C4-2B (cell line): ENCODE data around the gene CTXND2.

Experiments used
- CTCF ChIP-seq: fragments of 450-650 bp; conservative IDR thresholded peaks from 2 replicates; pipeline ENCODE4 v1.5.1; 2017; ENCODE audit warnings: mild to moderate bottlenecking
- ZFX ChIP-seq: fragments of 450-650 bp; IDR thresholded peaks from 2 replicates; pipeline ENCODE4 v1.6.1; 2017

DNA sequence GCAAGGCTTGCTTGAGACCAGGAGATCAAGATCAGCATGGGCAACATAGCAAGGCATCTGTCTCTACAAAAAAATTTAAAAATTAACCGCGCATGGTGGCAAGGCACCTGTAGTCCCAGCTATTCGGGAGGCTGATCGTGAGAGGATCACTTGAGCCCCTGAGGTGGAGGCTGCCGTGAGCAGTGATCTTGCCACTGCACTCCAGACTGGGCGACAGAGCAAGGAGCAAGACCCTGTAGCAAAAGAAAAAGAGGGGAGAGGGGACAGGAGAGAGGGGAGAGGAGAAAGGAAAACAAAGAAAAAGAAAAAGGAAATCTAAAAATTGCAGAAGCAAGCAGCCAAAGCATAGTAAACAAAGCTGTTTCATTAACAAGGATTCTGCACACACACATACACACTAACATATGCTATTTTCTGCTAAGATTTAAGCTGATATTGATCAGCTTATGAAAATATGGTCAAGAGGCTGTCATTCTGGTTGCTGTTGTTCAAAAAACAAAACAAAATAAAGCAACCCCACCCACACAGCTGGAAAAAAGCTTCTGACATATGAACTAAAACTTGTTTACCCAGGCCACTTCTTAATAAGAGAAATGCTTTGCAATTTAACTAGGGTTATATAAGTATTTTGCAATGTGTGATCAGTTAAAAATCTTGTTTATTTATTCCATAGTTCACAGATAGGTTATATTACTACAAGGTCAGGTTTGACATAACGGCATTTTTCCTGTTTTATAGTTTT lies 12.3 kb upstream of the CTXND2 start:
- TF ChIP-seq CTCF (no peak), ZFX (no peak)
